K562 (cell line): Measurements from ENCODE around the gene DYNC2LI1. TPM values are rescaled to one million over a fixed set of nuclear protein-coding genes. Genes with fewer than 3 reads are reported as not detected.
A peak's percentile ranks its signal among the peaks of the same experiment; 100 is the strongest.

Source experiments
- ATAC-seq: fragments of 200-7000 bp; cut with Tn5 transposase; 3 replicates; pipeline ENCODE4 v1.9.1; 2020; ENCODE audit warnings: moderate library complexity
- BruUV-seq: library from RNA; stranded (reverse); fragments of 400-500 nt; replicated peaks from 2 replicates; lab custom pipeline; 2021; lab: Mats Ljungman, UMichigan
- CTCF ChIA-PET: fragments of 300-600 bp; formaldehyde crosslinking; extraction: SDS; loops from one replicate; lab custom pipeline; 2021; ENCODE audit warnings: low intra/inter-chr PET ratio; lab: Yijun Ruan, JAX
- POLR2A ChIA-PET: fragments of 300-600, 350-650 bp; sonication (Branson Sonifier 250); formaldehyde crosslinking; extraction: SDS; loops from one replicate; lab custom pipeline; 2021; ENCODE audit warnings: antibody characterized with exemption, inconsistent platforms; lab: Yijun Ruan, JAX
- DNase-seq, 4 experiments: peaks; one replicate each; pipeline versions ENCODE4 v3.0.0 to v3.0.0-alpha.2; 2011 to 2018; ENCODE audit warnings: low spot score in 3 of 4, mixed read lengths in 3 of 4; ENCODE audit errors: extremely low read depth in 1 of 4
- FAIRE-seq: peaks from 2 replicates; lab custom pipeline; 2011; peaks lifted over from hg19 to GRCh38; lab: Jason Lieb, UNC
- H2AFZ ChIP-seq: 2 replicates; pipeline ENCODE4 v1.6.0; 2011; ENCODE audit warnings: low read depth, low read length, control low read depth, inconsistent platforms
- H3K27ac ChIP-seq: fragments of 200-600 bp; 3 replicates; pipeline ENCODE4 v1.8.0; 2011; ENCODE audit warnings: low read depth, mild to moderate bottlenecking, control low read depth, inconsistent platforms, low read length, moderate library complexity, mixed read lengths; ENCODE audit errors: extremely low read depth
- H3K27me3 ChIP-seq, 2 experiments: fragments of 300-600 bp in 1 of 2; 2 replicates in 1 of 2; 3 replicates in 1 of 2; pipeline versions ENCODE4 v1.6.0 to v1.8.0; 2011; ENCODE audit warnings: inconsistent platforms in 2 of 2, low read length in 2 of 2, mild to moderate bottlenecking in 1 of 2, mixed read lengths in 1 of 2, moderate library complexity in 1 of 2; ENCODE audit not compliant: control insufficient read depth in 2 of 2, insufficient read depth in 2 of 2
- H3K36me3 ChIP-seq: fragments of 300-600 bp; 3 replicates; pipeline ENCODE4 v1.8.0; 2011; ENCODE audit warnings: mild to moderate bottlenecking, low read length, inconsistent platforms; ENCODE audit not compliant: control insufficient read depth, insufficient read depth
- H3K4me1 ChIP-seq, 2 experiments: fragments of 200-600 bp in 1 of 2; replicated peaks in 1 of 2; 2 replicates in 1 of 2; 3 replicates in 1 of 2; pipeline versions ENCODE4 v1.5.1 to v1.8.0; 2011; ENCODE audit warnings: inconsistent platforms in 2 of 2, low read length in 2 of 2, mild to moderate bottlenecking in 1 of 2, mixed read lengths in 1 of 2, moderate library complexity in 1 of 2; ENCODE audit not compliant: control insufficient read depth in 2 of 2, insufficient read depth in 2 of 2
- H3K4me2 ChIP-seq: 2 replicates; pipeline ENCODE4 v1.6.1; 2011; ENCODE audit warnings: low read length, control low read depth, inconsistent platforms, mixed read lengths; ENCODE audit not compliant: insufficient read depth
- H3K4me3 ChIP-seq: fragments of 200-600 bp; sonication (generic), shearing (Covaris generic); 2 replicates; pipeline ENCODE4 v1.5.1; 2016; ENCODE audit warnings: control low read depth, inconsistent platforms
- H3K79me2 ChIP-seq: fragments of 200-600 bp; 3 replicates; pipeline ENCODE4 v1.8.0; 2011; ENCODE audit warnings: low read length, inconsistent platforms; ENCODE audit not compliant: control insufficient read depth, insufficient read depth
- H3K9ac ChIP-seq, 2 experiments: 2 replicates each; pipeline versions ENCODE4 v1.6.0 to v1.6.1; 2011; ENCODE audit warnings: low read depth in 2 of 2, low read length in 2 of 2, control low read depth in 1 of 2, inconsistent platforms in 1 of 2, mild to moderate bottlenecking in 1 of 2, mixed read lengths in 1 of 2; ENCODE audit not compliant: insufficient read depth in 1 of 2
- H3K9me1 ChIP-seq: one replicate; pipeline ENCODE4 v1.6.0; 2011; ENCODE audit warnings: inconsistent platforms, mild to moderate bottlenecking, low read length, moderate library complexity; ENCODE audit not compliant: control insufficient read depth, insufficient read depth
- H3K9me3 ChIP-seq: replicated peaks from 2 replicates; pipeline ENCODE4 v1.5.1; 2011; ENCODE audit warnings: low read depth, low read length, inconsistent platforms; ENCODE audit not compliant: control insufficient read depth, insufficient read depth
- H4K20me1 ChIP-seq: replicated peaks from 2 replicates; pipeline ENCODE4 v1.6.1; 2011; ENCODE audit warnings: low read length, inconsistent platforms, mixed read lengths; ENCODE audit not compliant: control insufficient read depth, insufficient read depth
- ARID3B ChIP-seq: fragments of 250-450 bp; sonication (Bioruptor Pico); IDR thresholded peaks from 2 replicates; pipeline ENCODE4 v1.4.0; 2020; ENCODE audit warnings: borderline replicate concordance
- DMBX1 ChIP-seq: fragments of 250-450 bp; sonication (Bioruptor Pico); IDR thresholded peaks from 2 replicates; pipeline ENCODE4 v1.8.0; 2022; ENCODE audit warnings: inconsistent platforms, mild to moderate bottlenecking, moderate library complexity, borderline replicate concordance
- ESRRA ChIP-seq: fragments of 450-650 bp; IDR thresholded peaks from 2 replicates; pipeline ENCODE4 v1.6.1; 2014; ENCODE audit warnings: low read depth, mild to moderate bottlenecking, moderate library complexity, borderline replicate concordance
- FOXM1 ChIP-seq, 2 experiments: fragments of 450-650 bp in 1 of 2; sonication (generic) in 1 of 2; formaldehyde crosslinking in 1 of 2; IDR thresholded peaks; 2 replicates each; pipeline versions ENCODE4 v1.6.1 to v1.9.0; 2017 to 2022; ENCODE audit warnings: low read depth in 2 of 2, mild to moderate bottlenecking in 2 of 2, missing genetic modification reagents in 1 of 2, moderate library complexity in 1 of 2
- HES1 ChIP-seq: fragments of 450-650 bp; IDR thresholded peaks from 2 replicates; pipeline ENCODE4 v1.6.1; 2016; ENCODE audit warnings: low read depth, mild to moderate bottlenecking, moderate library complexity
- HMG20B ChIP-seq: fragments of 250-450 bp; sonication (Bioruptor Pico); IDR thresholded peaks from 2 replicates; pipeline ENCODE4 v1.5.0; 2021; ENCODE audit warnings: mild to moderate bottlenecking
- PHF20 ChIP-seq: fragments of 450-650 bp; IDR thresholded peaks from 2 replicates; pipeline ENCODE4 v1.6.1; 2018; ENCODE audit not compliant: partially characterized antibody
- RAD51 ChIP-seq: fragments of 450-650 bp; IDR thresholded peaks from 2 replicates; pipeline ENCODE4 v1.7.1; 2016; ENCODE audit warnings: low read depth, mild to moderate bottlenecking, borderline replicate concordance
- RUNX1 ChIP-seq: sonication (generic); IDR thresholded peaks from 2 replicates; pipeline ENCODE4 v1.6.1; 2016; ENCODE audit warnings: antibody characterized with exemption, low read depth
- SMARCC2 ChIP-seq: fragments of 450-650 bp; IDR thresholded peaks from 2 replicates; pipeline ENCODE4 v1.6.1; 2017; ENCODE audit warnings: antibody characterized with exemption, moderate library complexity, mild to moderate bottlenecking, low read depth
- SMC3 ChIP-seq: conservative IDR thresholded peaks from 2 replicates; pipeline ENCODE4 v1.6.1; 2011; ENCODE audit warnings: low read depth, low read length, improper control_type of control experiment; ENCODE audit not compliant: insufficient read depth
- XRCC4 ChIP-seq: IDR thresholded peaks from one replicate; pipeline ENCODE4 v1.6.1; 2011; ENCODE audit not compliant: insufficient read depth, insufficient read length; ENCODE audit errors: extremely low read depth
- ZNF551 ChIP-seq: fragments of 250-450 bp; sonication (Bioruptor Pico); IDR thresholded peaks from 2 replicates; pipeline ENCODE4 v1.5.0; 2021; ENCODE audit warnings: mild to moderate bottlenecking, moderate library complexity
- WGBS: fragments of 100-300 bp; shearing (Covaris generic); methylation state at CpG from one replicate; pipeline ENCODE4 v1.1.6; 2016; ENCODE audit warnings: low coverage, mixed read lengths; ENCODE audit not compliant: insufficient coverage; ENCODE audit errors: missing lambda C conversion rate; 5-methylcytosine and 5-hydroxymethylcytosine counted together
- in situ Hi-C: fragments of 300-500 bp; cut with MboI; formaldehyde crosslinking; loops from 4 replicates; pipeline ENCODE4 v1.15.0; 2018; ENCODE audit warnings: inconsistent platforms, mixed read lengths
- intact Hi-C: fragments of 100-400 bp; cut with micrococcal nuclease; formaldehyde crosslinking; loops from 2 replicates; pipeline ENCODE4 v1.14.2; 2022
- polyA plus RNA-seq, 8 experiments: library from polyadenylated mRNA; depleted of rRNA in 4 of 8; stranded (reverse) in 5 of 8; unstranded in 3 of 8; fragments of >200 nt; fragmentation: Nextera tagmentation in 2 of 8; fragmentation: Illumina TruSeq in 1 of 8; extraction: Ambion mirVana in 2 of 8; extraction: Trizol in 1 of 8; gene quantifications; 2 replicates each; pipeline versions ENCODE4 v1.2.1 to v1.2.3, GENCODE V29; 2011 to 2014; ENCODE audit warnings: inconsistent platforms in 1 of 8, missing spikeins in 1 of 8
- total RNA-seq, 7 experiments: library from RNA; depleted of rRNA in 6 of 7; stranded (reverse); fragments of >200 nt in 6 of 7; fragmentation: Illumina TruSeq in 2 of 7; extraction: Trizol in 2 of 7; gene quantifications; 2 replicates each; pipeline versions ENCODE4 v1.2.1 to v1.2.3, GENCODE V29; 2011 to 2021; ENCODE audit warnings: low replicate concordance in 1 of 7
- TF ChIP-seq, protein P1 (sequence below), 2 experiments: fragments of 200-800 bp in 1 of 2; sonication (Bioruptor generic) in 1 of 2; sonication (generic) in 1 of 2; formaldehyde crosslinking in 1 of 2; IDR thresholded peaks in 1 of 2; conservative IDR thresholded peaks in 1 of 2; 2 replicates each; pipeline versions ENCODE4 v1.5.0 to v1.6.1; 2016 to 2020; ENCODE audit warnings: missing compliant biosample characterization in 1 of 2, missing genetic modification characterization in 1 of 2, missing genetic modification reagents in 1 of 2
- TF ChIP-seq, protein P2 (sequence below): fragments of 450-650 bp; IDR thresholded peaks from 2 replicates; pipeline ENCODE4 v1.6.1; 2016; ENCODE audit warnings: antibody characterized with exemption
- TF ChIP-seq, protein P3 (sequence below), 2 experiments: fragments of 250-450 bp in 1 of 2; fragments of 450-650 bp in 1 of 2; sonication (Bioruptor Pico) in 1 of 2; IDR thresholded peaks; 2 replicates each; pipeline versions ENCODE4 v1.6.1 to v1.8.0; 2016 to 2021; ENCODE audit warnings: mild to moderate bottlenecking in 2 of 2, moderate library complexity in 2 of 2, missing compliant biosample characterization in 1 of 2, missing genetic modification characterization in 1 of 2

Gene DYNC2LI1
- total and polyA plus RNA-seq, 9 of the 15 experiments (the other 6 are each of a cell fraction or from before 2014, with no cell fraction given), result 12.5 to 42.2 (median 25.8) TPM

DNA sequence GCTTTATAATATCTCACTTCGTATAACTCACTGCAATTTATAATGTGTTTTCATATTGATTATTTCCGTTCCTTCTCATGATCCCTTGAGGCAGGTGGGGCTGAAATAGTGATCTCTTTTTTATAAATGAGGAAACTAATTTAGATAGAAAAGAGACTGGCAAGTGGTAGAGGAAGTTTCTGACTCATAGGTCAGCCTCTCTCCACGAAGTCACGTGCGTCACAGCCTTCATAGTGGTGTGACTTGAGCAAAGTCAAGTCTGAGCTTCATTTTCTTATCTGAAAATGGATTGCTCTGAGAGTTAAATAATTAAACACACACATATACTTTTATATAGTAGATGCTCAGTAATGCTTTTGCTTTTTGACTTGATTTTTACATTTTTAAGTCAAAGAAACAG, 44.9 kb downstream of the DYNC2LI1 start:
- CTCF ChIA-PET, result no interaction called here
- Histone ChIP-seq H3K4me2 (no peak overlapping the region), H4K20me1 (no peaks in the 10 kb centered on the region; the same call in 1 of the 2 replicates), H3K9ac (no peak overlapping the region), H3K9me1 (no peaks in the 10 kb centered on the region), H3K9me3 (no peaks in the 10 kb centered on the region), H2AFZ (peak overlapping the region; percentile 15; the same call in 1 of the 2 replicates), H3K36me3 (no peaks in the 10 kb centered on the region), H3K27ac (no peak overlapping the region), H3K4me1 (no peaks in the 10 kb centered on the region), H3K79me2 (no peaks in the 10 kb centered on the region), H3K27me3 (peaks cover 10 to 17% of the 10 kb centered on the region in 2 experiments; a peak in 4 of 5 replicates), H3K4me3 (no peak overlapping the region)
- intact Hi-C loops, result no loop called here
- DNase-seq (peak in 3 of 4 experiments; percentile 27 to 55 (median 31)), FAIRE-seq (peak; percentile 82), ATAC-seq (peak; percentile 80)
- 15% methylated on average over 5 of the region's 5 CpGs for WGBS
- POLR2A ChIA-PET, result no interaction called here
- BruUV-seq, result no TSS peak
- in situ Hi-C loops, result no loop called here
- no peak for TF ChIP-seq RUNX1
- no peak for TF ChIP-seq HES1
- TF ChIP-seq DMBX1 (CRISPR knock-in tag), result no peak
- TF ChIP-seq PHF20, result no peak
- no peak for TF ChIP-seq ESRRA
- no peak for TF ChIP-seq ARID3B (CRISPR knock-in tag)
- TF ChIP-seq SMC3, result no peak
- TF ChIP-seq, protein P1, sequence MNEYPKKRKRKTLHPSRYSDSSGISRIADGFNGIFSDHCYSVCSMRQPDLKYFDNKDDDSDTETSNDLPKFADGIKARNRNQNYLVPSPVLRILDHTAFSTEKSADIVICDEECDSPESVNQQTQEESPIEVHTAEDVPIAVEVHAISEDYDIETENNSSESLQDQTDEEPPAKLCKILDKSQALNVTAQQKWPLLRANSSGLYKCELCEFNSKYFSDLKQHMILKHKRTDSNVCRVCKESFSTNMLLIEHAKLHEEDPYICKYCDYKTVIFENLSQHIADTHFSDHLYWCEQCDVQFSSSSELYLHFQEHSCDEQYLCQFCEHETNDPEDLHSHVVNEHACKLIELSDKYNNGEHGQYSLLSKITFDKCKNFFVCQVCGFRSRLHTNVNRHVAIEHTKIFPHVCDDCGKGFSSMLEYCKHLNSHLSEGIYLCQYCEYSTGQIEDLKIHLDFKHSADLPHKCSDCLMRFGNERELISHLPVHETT (CRISPR knock-in tag; conservative IDR thresholded peaks at IDR 0.05 in 1 of 2, IDR thresholded peaks at IDR 0.05 in 1 of 2), result no peak
- TF ChIP-seq, protein P2, sequence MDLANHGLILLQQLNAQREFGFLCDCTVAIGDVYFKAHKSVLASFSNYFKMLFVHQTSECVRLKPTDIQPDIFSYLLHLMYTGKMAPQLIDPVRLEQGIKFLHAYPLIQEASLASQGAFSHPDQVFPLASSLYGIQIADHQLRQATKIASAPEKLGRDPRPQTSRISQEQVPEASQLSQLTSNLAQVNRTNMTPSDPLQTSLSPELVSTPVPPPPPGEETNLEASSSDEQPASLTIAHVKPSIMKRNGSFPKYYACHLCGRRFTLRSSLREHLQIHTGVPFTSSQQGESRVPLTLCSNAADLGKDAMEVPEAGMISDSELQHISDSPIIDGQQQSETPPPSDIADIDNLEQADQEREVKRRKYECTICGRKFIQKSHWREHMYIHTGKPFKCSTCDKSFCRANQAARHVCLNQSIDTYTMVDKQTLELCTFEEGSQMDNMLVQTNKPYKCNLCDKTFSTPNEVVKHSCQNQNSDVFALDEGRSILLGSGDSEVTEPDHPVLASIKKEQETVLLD, result no peak
- no peak for TF ChIP-seq SMARCC2
- TF ChIP-seq XRCC4, result no peak
- TF ChIP-seq FOXM1 (IDR thresholded peaks at IDR 0.05; ENCODE audit: low read depth), result no peak
- TF ChIP-seq FOXM1 (CRISPR knock-in tag; IDR thresholded peaks at IDR 0.05; ENCODE audit: low read depth), result no peak
- TF ChIP-seq, protein P3, sequence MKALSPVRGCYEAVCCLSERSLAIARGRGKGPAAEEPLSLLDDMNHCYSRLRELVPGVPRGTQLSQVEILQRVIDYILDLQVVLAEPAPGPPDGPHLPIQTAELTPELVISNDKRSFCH (CRISPR knock-in tag; IDR thresholded peaks at IDR 0.05), result no peak
- TF ChIP-seq, protein P3 (tag; IDR thresholded peaks at IDR 0.05), result no peak
- no peak for TF ChIP-seq HMG20B
- TF ChIP-seq ZNF551 (CRISPR knock-in tag), result no peak
- TF ChIP-seq RAD51, result peak; percentile 70
